ENCODE measurements around the gene COLEC12. TPM values are rescaled to one million over a fixed set of nuclear protein-coding genes. Genes with fewer than 3 reads are reported as not detected.

The COLEC12 gene
- total RNA-seq, 1 experiment from 2014 or later: not detected

DNA sequence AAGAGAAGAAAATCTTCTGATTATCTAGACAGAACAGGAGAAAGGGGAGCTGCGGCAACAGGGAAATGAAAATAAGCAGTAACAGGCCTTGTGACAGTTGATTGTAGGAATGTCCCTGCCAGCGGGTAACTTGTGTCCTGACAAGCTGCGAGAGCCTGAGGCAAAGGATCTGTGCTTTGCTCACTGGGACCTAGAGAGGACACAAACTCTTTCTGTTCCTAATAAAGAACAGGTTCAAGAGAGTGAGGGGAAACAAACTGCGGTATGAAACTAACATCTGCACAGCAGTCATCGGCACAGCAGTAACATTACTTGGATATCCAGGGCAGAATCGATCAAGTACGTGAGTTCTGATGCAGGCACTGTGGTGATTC, 128.9 kb downstream of the COLEC12 start:
- Histone ChIP-seq H2AFZ (no peak overlapping the region), H3F3A (ENCODE audit: insufficient read depth, low read depth) (no peaks in the 10 kb centered on the region), H3K9me3 (ENCODE audit: insufficient read depth, low read depth) (no peaks in the 10 kb centered on the region), H3K27ac (no peak overlapping the region), H3K27me3 (ENCODE audit: insufficient read depth, low read depth) (peaks cover 96% of the 10 kb centered on the region), H3K4me1 (replicated peaks; ENCODE audit: insufficient read depth) (no peaks in the 10 kb centered on the region), H3K4me3 (no peak overlapping the region), H3K36me3 (ENCODE audit: low read depth) (no peaks in the 10 kb centered on the region), H3K4me2 (no peak overlapping the region), H3K9me2 (ENCODE audit: insufficient read depth) (no peaks in the 10 kb centered on the region; the same call in 1 of the 2 replicates), H3K79me2 (ENCODE audit: low read depth) (no peaks in the 10 kb centered on the region), H4K20me1 (ENCODE audit: insufficient read depth) (0 out of 2 replicates have a peak, but pooled peaks cover 4% of the 10 kb centered on the region)
- DNase-seq: no peak
- POLR2A ChIA-PET (ENCODE audit: unreplicated experiment): interaction anchor here (0.7 kb wide), 1 partner anchor 27 kb away, joined by 3 read pairs; no protein-coding TSS in a partner anchor
- no TSS peak for BruUV-seq (replicated peaks)
- TF ChIP-seq, protein P1, sequence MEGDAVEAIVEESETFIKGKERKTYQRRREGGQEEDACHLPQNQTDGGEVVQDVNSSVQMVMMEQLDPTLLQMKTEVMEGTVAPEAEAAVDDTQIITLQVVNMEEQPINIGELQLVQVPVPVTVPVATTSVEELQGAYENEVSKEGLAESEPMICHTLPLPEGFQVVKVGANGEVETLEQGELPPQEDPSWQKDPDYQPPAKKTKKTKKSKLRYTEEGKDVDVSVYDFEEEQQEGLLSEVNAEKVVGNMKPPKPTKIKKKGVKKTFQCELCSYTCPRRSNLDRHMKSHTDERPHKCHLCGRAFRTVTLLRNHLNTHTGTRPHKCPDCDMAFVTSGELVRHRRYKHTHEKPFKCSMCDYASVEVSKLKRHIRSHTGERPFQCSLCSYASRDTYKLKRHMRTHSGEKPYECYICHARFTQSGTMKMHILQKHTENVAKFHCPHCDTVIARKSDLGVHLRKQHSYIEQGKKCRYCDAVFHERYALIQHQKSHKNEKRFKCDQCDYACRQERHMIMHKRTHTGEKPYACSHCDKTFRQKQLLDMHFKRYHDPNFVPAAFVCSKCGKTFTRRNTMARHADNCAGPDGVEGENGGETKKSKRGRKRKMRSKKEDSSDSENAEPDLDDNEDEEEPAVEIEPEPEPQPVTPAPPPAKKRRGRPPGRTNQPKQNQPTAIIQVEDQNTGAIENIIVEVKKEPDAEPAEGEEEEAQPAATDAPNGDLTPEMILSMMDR (conservative IDR thresholded peaks at IDR 0.05): no peak
- TF ChIP-seq EZH2 (IDR thresholded peaks at IDR 0.05; ENCODE audit: low read depth): no peak
- intact Hi-C loops (cut with micrococcal nuclease; ENCODE audit: unreplicated experiment): no loop called here
- CTCF ChIA-PET: no interaction called here

DNA sequence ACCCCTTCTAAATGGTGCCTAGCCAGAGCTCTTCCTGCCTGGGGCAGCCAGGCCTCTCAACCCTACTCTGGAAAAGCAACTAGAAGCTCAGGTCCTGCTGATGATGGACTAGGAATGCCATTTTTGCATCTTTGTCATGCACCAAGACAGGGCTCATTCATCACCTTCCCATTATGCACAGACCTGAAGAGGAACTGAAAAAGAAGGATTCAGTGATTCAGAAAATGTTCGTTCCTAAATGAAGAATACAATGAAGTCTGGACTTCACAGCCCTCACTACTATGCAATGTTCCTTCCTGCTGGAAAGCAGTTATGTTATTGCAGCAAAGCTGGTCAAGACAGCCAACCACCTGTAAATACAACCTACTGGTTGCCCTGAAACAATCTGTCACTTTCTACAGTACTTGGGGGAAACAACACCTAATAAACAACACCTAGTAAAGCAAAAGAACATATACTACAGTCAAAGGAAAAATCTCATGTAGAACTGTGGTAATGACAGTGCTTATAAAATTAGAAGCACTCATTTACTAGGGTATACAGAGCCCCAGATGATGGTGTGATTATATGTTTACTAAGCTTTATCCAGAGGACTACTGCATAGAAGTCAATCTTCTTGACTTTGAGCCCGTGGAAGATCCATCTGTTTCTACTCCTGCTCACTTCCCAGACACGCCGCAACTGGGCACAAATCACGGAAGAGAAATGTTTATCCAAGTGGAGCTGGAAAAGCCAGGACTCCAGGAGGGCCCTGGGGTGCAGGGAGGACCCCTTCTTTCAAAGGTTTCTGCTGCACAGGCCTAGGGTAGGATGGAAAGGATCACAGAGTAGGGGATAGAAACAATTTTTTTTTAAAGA, 129.5 kb downstream of the COLEC12 start:
- TF ChIP-seq, protein P1 (conservative IDR thresholded peaks at IDR 0.05): no peak
- no peak for TF ChIP-seq EZH2 (IDR thresholded peaks at IDR 0.05; ENCODE audit: low read depth)
- Histone ChIP-seq H3F3A (ENCODE audit: insufficient read depth, low read depth) (no peaks in the 10 kb centered on the region), H3K79me2 (ENCODE audit: low read depth) (no peaks in the 10 kb centered on the region), H3K27me3 (ENCODE audit: insufficient read depth, low read depth) (peaks cover 96% of the 10 kb centered on the region), H2AFZ (no peak overlapping the region), H3K36me3 (ENCODE audit: low read depth) (no peaks in the 10 kb centered on the region), H3K4me3 (no peak overlapping the region), H3K4me2 (no peak overlapping the region), H3K4me1 (replicated peaks; ENCODE audit: insufficient read depth) (no peaks in the 10 kb centered on the region), H3K9me2 (ENCODE audit: insufficient read depth) (no peaks in the 10 kb centered on the region; the same call in 1 of the 2 replicates), H3K27ac (no peak overlapping the region), H3K9me3 (ENCODE audit: insufficient read depth, low read depth) (no peaks in the 10 kb centered on the region), H4K20me1 (ENCODE audit: insufficient read depth) (0 out of 2 replicates have a peak, but pooled peaks cover 4% of the 10 kb centered on the region)
- no peak for DNase-seq
- POLR2A ChIA-PET (ENCODE audit: unreplicated experiment): interaction anchor here (0.7 kb wide), 1 partner anchor 26 kb away, joined by 3 read pairs; no protein-coding TSS in a partner anchor
- no TSS peak for BruUV-seq (replicated peaks)
- CTCF ChIA-PET: no interaction called here
- intact Hi-C loops (cut with micrococcal nuclease; ENCODE audit: unreplicated experiment): no loop called here

DNA sequence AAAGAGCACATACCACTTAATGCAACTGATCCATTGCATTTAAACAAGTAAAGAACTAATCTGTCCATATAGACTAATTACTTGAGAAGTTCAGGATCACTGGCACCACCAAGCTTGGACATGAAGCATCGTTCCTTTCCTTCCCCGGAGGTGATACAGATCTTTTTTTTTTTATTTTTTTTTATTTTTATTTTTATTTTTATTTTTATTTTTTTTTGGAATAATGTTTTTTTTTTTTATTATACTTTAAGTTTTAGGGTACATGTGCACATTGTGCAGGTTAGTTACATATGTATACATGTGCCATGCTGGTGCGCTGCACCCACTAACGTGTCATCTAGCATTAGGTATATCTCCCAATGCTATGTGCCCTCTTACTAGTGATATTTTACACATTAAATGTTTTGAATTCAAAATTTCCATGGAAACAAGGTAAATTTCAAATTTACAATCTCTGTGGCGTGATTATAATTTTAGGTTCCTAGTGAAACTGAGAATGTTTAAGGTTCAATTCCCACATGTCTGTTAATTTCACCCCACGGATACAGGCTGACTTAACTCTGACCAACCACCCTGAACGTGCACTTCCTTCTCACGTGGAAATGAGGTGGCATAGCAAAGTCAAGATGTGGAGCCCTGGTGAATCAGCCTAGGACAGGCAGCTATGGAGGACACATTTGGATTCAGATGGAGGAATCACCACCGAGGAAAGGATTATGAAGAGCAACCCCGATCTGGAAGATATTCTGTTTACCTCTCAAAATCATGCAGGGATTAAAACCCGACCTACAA, 131.1 kb downstream of the COLEC12 start:
- no peak for TF ChIP-seq EZH2 (IDR thresholded peaks at IDR 0.05; ENCODE audit: low read depth)
- TF ChIP-seq, protein P1 (conservative IDR thresholded peaks at IDR 0.05): no peak
- Histone ChIP-seq H3K27ac (no peak overlapping the region), H2AFZ (no peak overlapping the region), H3K4me2 (no peak overlapping the region), H3K9me3 (ENCODE audit: insufficient read depth, low read depth) (no peaks in the 10 kb centered on the region), H3K27me3 (ENCODE audit: insufficient read depth, low read depth) (peaks cover 96% of the 10 kb centered on the region), H4K20me1 (ENCODE audit: insufficient read depth) (0 out of 2 replicates have a peak, but pooled peaks cover 4% of the 10 kb centered on the region), H3K4me3 (no peak overlapping the region), H3K4me1 (replicated peaks; ENCODE audit: insufficient read depth) (no peaks in the 10 kb centered on the region), H3F3A (ENCODE audit: insufficient read depth, low read depth) (no peaks in the 10 kb centered on the region), H3K9me2 (ENCODE audit: insufficient read depth) (no peaks in the 10 kb centered on the region; the same call in 1 of the 2 replicates), H3K79me2 (ENCODE audit: low read depth) (no peaks in the 10 kb centered on the region), H3K36me3 (ENCODE audit: low read depth) (no peaks in the 10 kb centered on the region)
- POLR2A ChIA-PET (ENCODE audit: unreplicated experiment): no interaction called here
- CTCF ChIA-PET: no interaction called here
- DNase-seq: no peak
- no TSS peak for BruUV-seq (replicated peaks)
- intact Hi-C loops (cut with micrococcal nuclease; ENCODE audit: unreplicated experiment): no loop called here
